GM23338 (cell line): ENCODE results near the gene PACSIN1. TPM values are rescaled to one million over a fixed set of nuclear protein-coding genes. Genes with fewer than 3 reads are reported as not detected.

ENCODE experiments used
- ATAC-seq: fragments of 200-7000 bp; cut with Tn5 transposase; 3 replicates; pipeline ENCODE4 v1.9.1; 2020
- DNase-seq: peaks from one replicate; pipeline ENCODE4 v3.0.0-alpha.2; 2015; ENCODE audit warnings: low spot score
- H2AFZ ChIP-seq: fragments of 200-600 bp; sonication (generic); 2 replicates; pipeline ENCODE4 v1.8.0; 2016; ENCODE audit warnings: antibody characterized with exemption, mild to moderate bottlenecking, moderate library complexity
- H3F3A ChIP-seq: fragments of 200-600 bp; sonication (generic); replicated peaks from 2 replicates; pipeline ENCODE4 v1.8.0; 2017; ENCODE audit warnings: antibody characterized with exemption, mixed run types, low read depth
- H3K27ac ChIP-seq: fragments of 200-600 bp; sonication (generic); 2 replicates; pipeline ENCODE4 v1.6.1; 2016; ENCODE audit warnings: low read depth
- H3K27me3 ChIP-seq: fragments of 200-600 bp; sonication (generic); 2 replicates; pipeline ENCODE4 v1.8.0; 2016; ENCODE audit warnings: mild to moderate bottlenecking, mixed run types, moderate library complexity; ENCODE audit not compliant: insufficient read depth
- H3K36me3 ChIP-seq: fragments of 200-600 bp; sonication (generic); 2 replicates; pipeline ENCODE4 v1.8.0; 2016; ENCODE audit warnings: mild to moderate bottlenecking; ENCODE audit not compliant: insufficient read depth
- H3K4me1 ChIP-seq: fragments of 200-600 bp; sonication (generic); 2 replicates; pipeline ENCODE4 v1.8.0; 2016; ENCODE audit warnings: mild to moderate bottlenecking, moderate library complexity; ENCODE audit not compliant: insufficient read depth
- H3K4me2 ChIP-seq: fragments of 200-600 bp; sonication (generic); 2 replicates; pipeline ENCODE4 v1.7.1; 2017; ENCODE audit warnings: mixed run types
- H3K4me3 ChIP-seq: fragments of 200-600 bp; sonication (generic); 2 replicates; pipeline ENCODE4 v1.6.1; 2016; ENCODE audit warnings: mixed run types
- H3K79me2 ChIP-seq: fragments of 200-600 bp; sonication (generic); replicated peaks from 2 replicates; pipeline ENCODE4 v1.8.0; 2017; ENCODE audit warnings: mild to moderate bottlenecking; ENCODE audit not compliant: insufficient read depth
- H3K9me2 ChIP-seq: fragments of 200-600 bp; sonication (generic); 2 replicates; pipeline ENCODE4 v1.8.0; 2017; ENCODE audit not compliant: insufficient read depth
- H4K20me1 ChIP-seq: fragments of 200-600 bp; sonication (generic); replicated peaks from 2 replicates; pipeline ENCODE4 v1.8.0; 2017; ENCODE audit warnings: mild to moderate bottlenecking; ENCODE audit not compliant: insufficient read depth
- H3K27ac Mint-ChIP-seq: 2 replicates; pipeline ENCODE4 v1.8.0; 2020; ENCODE audit warnings: inconsistent platforms, mild to moderate bottlenecking, moderate library complexity, mixed read lengths
- H3K27me3 Mint-ChIP-seq: 3 replicates; pipeline ENCODE4 v1.8.0; 2022; ENCODE audit warnings: low read depth, mild to moderate bottlenecking, moderate library complexity, mixed read lengths, inconsistent platforms; ENCODE audit not compliant: insufficient read depth, poor library complexity
- H3K36me3 Mint-ChIP-seq: 3 replicates; pipeline ENCODE4 v1.8.0; 2021; ENCODE audit warnings: low read depth, mild to moderate bottlenecking, inconsistent platforms, moderate library complexity, mixed read lengths
- H3K4me1 Mint-ChIP-seq: 3 replicates; pipeline ENCODE4 v1.8.0; 2020; ENCODE audit warnings: mild to moderate bottlenecking, inconsistent platforms, mixed read lengths
- H3K4me3 Mint-ChIP-seq: 3 replicates; pipeline ENCODE4 v1.8.0; 2021; ENCODE audit warnings: moderate library complexity, mild to moderate bottlenecking, inconsistent platforms, mixed read lengths
- H3K9me3 Mint-ChIP-seq: 3 replicates; pipeline ENCODE4 v1.8.0; 2020; ENCODE audit warnings: moderate library complexity, mild to moderate bottlenecking, inconsistent platforms, mixed read lengths
- CREB1 ChIP-seq: fragments of 250-450 bp; sonication (Bioruptor Pico); IDR thresholded peaks from 2 replicates; pipeline ENCODE4 v1.5.0; 2020; ENCODE audit warnings: low read depth, mild to moderate bottlenecking, moderate library complexity
- NANOG ChIP-seq: IDR thresholded peaks from 2 replicates; pipeline ENCODE4 v1.6.1; 2016; ENCODE audit warnings: antibody characterized with exemption, borderline replicate concordance
- POLR2AphosphoS5 ChIP-seq: IDR thresholded peaks from 2 replicates; pipeline ENCODE4 v1.6.1; 2016; ENCODE audit warnings: antibody characterized with exemption, low read depth
- STAT1 ChIP-seq: IDR thresholded peaks from one replicate; pipeline ENCODE4 v1.6.1; 2016; ENCODE audit warnings: antibody characterized with exemption; ENCODE audit not compliant: unreplicated experiment
- ZNF114 ChIP-seq: fragments of 250-450 bp; sonication (Bioruptor Pico); IDR thresholded peaks from 2 replicates; pipeline ENCODE4 v1.5.0; 2020; ENCODE audit warnings: mild to moderate bottlenecking, moderate library complexity
- ZNF331 ChIP-seq: fragments of 250-450 bp; sonication (Bioruptor Pico); IDR thresholded peaks from 2 replicates; pipeline ENCODE4 v1.5.0; 2020; ENCODE audit warnings: low read depth, mild to moderate bottlenecking, moderate library complexity
- ZNF462 ChIP-seq: fragments of 250-450 bp; sonication (Bioruptor Pico); IDR thresholded peaks from 2 replicates; pipeline ENCODE4 v1.5.0; 2020; ENCODE audit warnings: mild to moderate bottlenecking, moderate library complexity
- polyA plus RNA-seq: library from polyadenylated mRNA; unstranded; fragments of >200 nt; fragmentation: Nextera tagmentation; extraction: Ambion mirVana; gene quantifications from 2 replicates; pipeline ENCODE4 v1.2.1, GENCODE V29; 2016
- total RNA-seq: library from RNA; depleted of rRNA; stranded (reverse); fragments of >200 nt; shearing (Covaris generic); gene quantifications from 2 replicates; pipeline ENCODE4 v1.2.3, GENCODE V29; 2014
- TF ChIP-seq, protein P1 (sequence below): IDR thresholded peaks from 2 replicates; pipeline ENCODE4 v1.6.1; 2016; ENCODE audit warnings: antibody characterized with exemption

Gene PACSIN1
- total and polyA plus RNA-seq, 2 experiments from 2014 or later, result 5.2 to 8.7 TPM

GRCh38 chr6:34551720-34552119, 85.8 kb downstream of the PACSIN1 start:
- TF ChIP-seq ZNF331 (CRISPR knock-in tag), result no peak
- Histone ChIP-seq H3K36me3 (no peaks in the 10 kb centered on the region), H3K4me1 (no peaks in the 10 kb centered on the region), H4K20me1 (no peaks in the 10 kb centered on the region), H3K4me2 (no peak overlapping the region), H3F3A (no peaks in the 10 kb centered on the region), H2AFZ (no peak overlapping the region), H3K79me2 (no peaks in the 10 kb centered on the region), H3K4me3 (no peak overlapping the region), H3K27ac (no peak overlapping the region), H3K9me2 (no peaks in the 10 kb centered on the region), H3K27me3 (no peaks in the 10 kb centered on the region)
- H3K27me3 Mint-ChIP-seq, result peaks cover 8% of the 10 kb centered on the region
- no peaks in the 10 kb centered on the region for H3K36me3 Mint-ChIP-seq
- no peak for DNase-seq
- H3K4me3 Mint-ChIP-seq, result no peak overlapping the region
- ATAC-seq, result no peak
- H3K9me3 Mint-ChIP-seq, result peaks cover 2% of the 10 kb centered on the region; the same call in 1 of the 3 replicates
- peaks cover 12% of the 10 kb centered on the region; the same call in 2 of the 3 replicates for H3K4me1 Mint-ChIP-seq
- H3K27ac Mint-ChIP-seq, result no peak overlapping the region

GRCh38 chr6:34552620-34553019, 86.7 kb downstream of the PACSIN1 start:
- Histone ChIP-seq H4K20me1 (no peaks in the 10 kb centered on the region), H3K9me2 (no peaks in the 10 kb centered on the region), H3K4me2 (no peak overlapping the region), H3K27ac (no peak overlapping the region), H3K36me3 (no peaks in the 10 kb centered on the region), H3K79me2 (no peaks in the 10 kb centered on the region), H3F3A (no peaks in the 10 kb centered on the region), H2AFZ (no peak overlapping the region), H3K4me1 (no peaks in the 10 kb centered on the region), H3K27me3 (no peaks in the 10 kb centered on the region), H3K4me3 (no peak overlapping the region)
- no peak overlapping the region for H3K27ac Mint-ChIP-seq
- peaks cover 8% of the 10 kb centered on the region for H3K27me3 Mint-ChIP-seq
- no peak for DNase-seq
- no peak for ATAC-seq
- peaks cover 12% of the 10 kb centered on the region; the same call in 2 of the 3 replicates for H3K4me1 Mint-ChIP-seq
- H3K9me3 Mint-ChIP-seq, result peaks cover 2% of the 10 kb centered on the region; the same call in 1 of the 3 replicates
- TF ChIP-seq STAT1 (no peak), POLR2AphosphoS5 (no peak), CREB1 (CRISPR knock-in tag) (no peak), NANOG (no peak), ZNF462 (CRISPR knock-in tag) (no peak), ZNF114 (CRISPR knock-in tag) (no peak)
- TF ChIP-seq, protein P1, sequence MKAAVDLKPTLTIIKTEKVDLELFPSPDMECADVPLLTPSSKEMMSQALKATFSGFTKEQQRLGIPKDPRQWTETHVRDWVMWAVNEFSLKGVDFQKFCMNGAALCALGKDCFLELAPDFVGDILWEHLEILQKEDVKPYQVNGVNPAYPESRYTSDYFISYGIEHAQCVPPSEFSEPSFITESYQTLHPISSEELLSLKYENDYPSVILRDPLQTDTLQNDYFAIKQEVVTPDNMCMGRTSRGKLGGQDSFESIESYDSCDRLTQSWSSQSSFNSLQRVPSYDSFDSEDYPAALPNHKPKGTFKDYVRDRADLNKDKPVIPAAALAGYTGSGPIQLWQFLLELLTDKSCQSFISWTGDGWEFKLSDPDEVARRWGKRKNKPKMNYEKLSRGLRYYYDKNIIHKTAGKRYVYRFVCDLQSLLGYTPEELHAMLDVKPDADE, result no peak
- no peaks in the 10 kb centered on the region for H3K36me3 Mint-ChIP-seq
- H3K4me3 Mint-ChIP-seq, result no peak overlapping the region
